ENCODE results near the gene SEC31B. TPM values are rescaled to one million over a fixed set of nuclear protein-coding genes. Genes with fewer than 3 reads are reported as not detected.

The SEC31B gene
- total and polyA plus RNA-seq, 11 donors: 1.9 to 11.5 (median 7.0) TPM

DNA sequence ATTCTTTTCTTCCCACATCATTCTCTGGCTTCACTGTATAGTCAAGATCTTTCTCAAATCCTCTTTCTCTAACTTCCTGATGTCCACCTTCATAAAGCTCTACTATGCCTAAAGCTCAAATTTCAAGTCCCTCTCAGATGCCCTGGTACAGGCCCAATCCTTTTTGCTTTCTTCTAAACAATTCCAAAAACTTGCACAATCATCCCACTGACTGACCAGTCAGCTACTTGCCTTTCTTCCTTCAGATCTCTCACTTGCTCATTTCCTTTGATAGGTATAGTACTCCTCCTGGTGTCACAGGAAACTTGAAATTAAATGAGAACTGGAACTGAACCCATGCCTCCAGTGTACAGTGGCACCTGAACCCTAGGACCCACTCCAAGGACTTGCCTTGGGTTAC lies 18.2 kb downstream of the SEC31B start:
- no peak for DNase-seq
- H3K27ac ChIP-seq: no peak overlapping the region
- intact Hi-C loops (cut with DNase I): loop anchor here in 1 of 10 donors (10.0 kb wide), 1 partner anchor 167 kb away; the partner anchor contains the start of gene PKD2L1
- no peaks in the 10 kb centered on the region for H3K27me3 ChIP-seq
- H3K36me3 ChIP-seq: peaks cover 0 to 92% (median 74%) of the 10 kb centered on the region in 9 donors
- H3K9me3 ChIP-seq: no peaks in the 10 kb centered on the region
- TF ChIP-seq, protein P1, sequence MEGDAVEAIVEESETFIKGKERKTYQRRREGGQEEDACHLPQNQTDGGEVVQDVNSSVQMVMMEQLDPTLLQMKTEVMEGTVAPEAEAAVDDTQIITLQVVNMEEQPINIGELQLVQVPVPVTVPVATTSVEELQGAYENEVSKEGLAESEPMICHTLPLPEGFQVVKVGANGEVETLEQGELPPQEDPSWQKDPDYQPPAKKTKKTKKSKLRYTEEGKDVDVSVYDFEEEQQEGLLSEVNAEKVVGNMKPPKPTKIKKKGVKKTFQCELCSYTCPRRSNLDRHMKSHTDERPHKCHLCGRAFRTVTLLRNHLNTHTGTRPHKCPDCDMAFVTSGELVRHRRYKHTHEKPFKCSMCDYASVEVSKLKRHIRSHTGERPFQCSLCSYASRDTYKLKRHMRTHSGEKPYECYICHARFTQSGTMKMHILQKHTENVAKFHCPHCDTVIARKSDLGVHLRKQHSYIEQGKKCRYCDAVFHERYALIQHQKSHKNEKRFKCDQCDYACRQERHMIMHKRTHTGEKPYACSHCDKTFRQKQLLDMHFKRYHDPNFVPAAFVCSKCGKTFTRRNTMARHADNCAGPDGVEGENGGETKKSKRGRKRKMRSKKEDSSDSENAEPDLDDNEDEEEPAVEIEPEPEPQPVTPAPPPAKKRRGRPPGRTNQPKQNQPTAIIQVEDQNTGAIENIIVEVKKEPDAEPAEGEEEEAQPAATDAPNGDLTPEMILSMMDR (IDR thresholded peaks at IDR 0.05): no peak
- TF ChIP-seq POLR2A (IDR thresholded peaks at IDR 0.05): no peak
- H3K4me3 ChIP-seq: no peak overlapping the region
- no peak for ATAC-seq
- no peaks in the 10 kb centered on the region for H3K4me1 ChIP-seq

DNA sequence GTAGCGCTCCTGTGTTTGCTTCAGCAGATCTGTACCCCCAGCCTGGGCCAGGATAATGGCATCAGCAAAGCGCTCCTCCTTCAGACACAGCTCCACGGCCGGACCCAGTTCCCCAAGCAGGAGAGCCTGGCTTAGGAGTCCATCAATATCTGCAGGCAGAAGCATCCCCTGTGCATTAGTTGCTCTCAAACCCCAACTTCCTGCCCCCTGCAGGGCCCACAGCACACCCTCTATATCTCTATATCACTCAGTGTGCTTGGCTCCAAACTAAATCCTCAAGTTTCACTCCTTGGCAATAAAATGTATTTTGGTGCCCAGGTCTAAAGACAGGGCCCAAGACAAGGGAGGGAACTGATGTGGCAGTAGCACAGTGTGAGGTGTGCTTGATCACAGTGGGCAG lies 21.6 kb downstream of the SEC31B start:
- no peaks in the 10 kb centered on the region for H3K4me1 ChIP-seq
- no peak overlapping the region for H3K4me3 ChIP-seq
- 90 to 96% (median 95%) methylated on average over 4 of the region's 4 CpGs for WGBS, 4 donors
- intact Hi-C loops (cut with DNase I): no loop called here
- H3K27me3 ChIP-seq: no peaks in the 10 kb centered on the region
- no peaks in the 10 kb centered on the region for H3K9me3 ChIP-seq
- DNase-seq: no peak
- no peak overlapping the region for H3K27ac ChIP-seq
- peaks cover 0 to 96% (median 81%) of the 10 kb centered on the region in 9 donors for H3K36me3 ChIP-seq
- TF ChIP-seq, protein P1 (IDR thresholded peaks at IDR 0.05): no peak
- TF ChIP-seq POLR2A (IDR thresholded peaks at IDR 0.05): no peak
- no peak for ATAC-seq

DNA sequence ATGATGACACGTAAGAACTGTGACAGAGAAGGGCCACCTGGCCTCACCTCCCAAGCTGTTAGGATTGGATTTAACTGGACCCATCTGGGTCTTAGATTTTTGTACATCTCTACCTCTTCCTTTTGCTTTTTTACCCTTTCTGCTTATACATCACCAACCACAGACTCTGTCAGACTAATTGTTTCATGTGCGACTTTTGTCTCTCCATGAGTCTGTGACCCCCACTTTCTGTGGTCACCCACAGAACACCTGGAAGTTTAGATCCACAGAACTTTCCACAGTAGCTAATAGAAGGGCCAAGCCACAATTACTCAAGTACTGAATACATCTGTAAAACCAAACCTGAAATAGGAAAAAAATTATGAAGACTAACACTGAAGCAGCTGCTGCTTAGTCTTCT lies 23.1 kb downstream of the SEC31B start:
- Histone ChIP-seq H3K4me3 (no peak overlapping the region), H3K27ac (no peak overlapping the region), H3K4me1 (no peaks in the 10 kb centered on the region), H3K27me3 (no peaks in the 10 kb centered on the region), H3K9me3 (no peaks in the 10 kb centered on the region), H3K36me3 (peaks cover 0 to 99% (median 85%) of the 10 kb centered on the region in 9 donors)
- 95 to 98% (median 97%) methylated on average over 2 of the region's 2 CpGs for WGBS, 4 donors
- DNase-seq (no peak), ATAC-seq (no peak)
- intact Hi-C loops (cut with DNase I): no loop called here
- TF ChIP-seq, protein P1 (IDR thresholded peaks at IDR 0.05): no peak
- no peak for TF ChIP-seq POLR2A (IDR thresholded peaks at IDR 0.05)

DNA sequence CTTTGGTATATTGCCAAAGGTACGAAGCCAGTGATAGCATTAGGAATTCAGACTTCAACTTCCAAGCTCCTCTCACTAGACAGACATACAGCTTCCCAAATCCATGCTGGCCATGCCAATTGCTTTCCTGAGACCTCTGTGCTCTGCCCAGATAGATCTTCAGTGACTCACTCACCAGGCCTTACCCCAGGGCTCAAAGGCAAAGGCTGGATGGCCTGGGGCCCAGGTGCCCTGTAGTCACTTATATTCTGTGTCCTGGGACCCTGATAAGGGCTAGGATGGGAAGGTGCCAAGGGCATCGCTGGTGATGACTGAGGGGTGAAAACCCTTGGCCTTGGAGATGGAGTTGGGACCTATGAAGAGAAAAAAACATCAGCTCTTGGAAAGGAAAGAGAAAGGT lies 29.1 kb downstream of the SEC31B start:
- DNase-seq (peak in 2 of 5 donors; percentile 29 to 38), ATAC-seq (peak in 3 of 4 donors; percentile 58 to 96 (median 76))
- intact Hi-C loops (cut with DNase I): no loop called here
- Histone ChIP-seq H3K9me3 (no peaks in the 10 kb centered on the region), H3K27ac (no peak overlapping the region), H3K27me3 (no peaks in the 10 kb centered on the region), H3K4me3 (no peak overlapping the region), H3K36me3 (peaks cover 0 to 82% (median 66%) of the 10 kb centered on the region in 9 donors), H3K4me1 (no peaks in the 10 kb centered on the region)
- TF ChIP-seq POLR2A (IDR thresholded peaks at IDR 0.05): no peak
- TF ChIP-seq, protein P1 (IDR thresholded peaks at IDR 0.05): no peak
- 53 to 61% (median 57%) methylated on average over 2 of the region's 2 CpGs for WGBS, 4 donors
